HG02938 (cell line): ENCODE data around the gene LDLRAD3.

Experiments used
- ATAC-seq: cut with Tn5 transposase; IDR thresholded peaks from one replicate; pipeline ENCODE4 v1.9.1; 2021; ENCODE audit warnings: mild to moderate bottlenecking, moderate library complexity; ENCODE audit not compliant: unreplicated experiment

Gene LDLRAD3

GRCh38 chr11:36015799-36016198, 71.9 kb downstream of the LDLRAD3 start:
- ATAC-seq = no peak

- no peak for ATAC-seq
Observed at GRCh38 chr11:36016263-36016662, 72.4 kb downstream of the LDLRAD3 start.

- no peak for ATAC-seq
Observed at GRCh38 chr11:36016709-36017108, 72.8 kb downstream of the LDLRAD3 start.

- no peak for ATAC-seq
Observed at GRCh38 chr11:36019005-36019596, 75.2 kb downstream of the LDLRAD3 start.

GRCh38 chr11:36019722-36020121, 75.9 kb downstream of the LDLRAD3 start:
- ATAC-seq = no peak

- no peak for ATAC-seq
Observed at GRCh38 chr11:36022882-36023281, 79.0 kb downstream of the LDLRAD3 start.

- no peak for ATAC-seq
Observed at GRCh38 chr11:36023922-36024321, 80.1 kb downstream of the LDLRAD3 start.

- ATAC-seq = no peak
Observed at GRCh38 chr11:36024716-36025115, 80.9 kb downstream of the LDLRAD3 start.

- ATAC-seq = no peak
Observed at GRCh38 chr11:36026315-36026968, 82.6 kb downstream of the LDLRAD3 start.

- ATAC-seq = no peak
Observed at GRCh38 chr11:36027731-36028130, 83.9 kb downstream of the LDLRAD3 start.

- no peak for ATAC-seq
Observed at GRCh38 chr11:36029616-36030015, 85.8 kb downstream of the LDLRAD3 start.

- ATAC-seq = no peak
Observed at GRCh38 chr11:36030731-36031281, 86.9 kb downstream of the LDLRAD3 start.

GRCh38 chr11:36033082-36033751, 89.4 kb downstream of the LDLRAD3 start:
- no peak for ATAC-seq

GRCh38 chr11:36033936-36034335, 90.1 kb downstream of the LDLRAD3 start:
- no peak for ATAC-seq

- no peak for ATAC-seq
Observed at GRCh38 chr11:36034551-36035331, 90.9 kb downstream of the LDLRAD3 start.

- ATAC-seq = no peak
Observed at GRCh38 chr11:36035454-36035853, 91.6 kb downstream of the LDLRAD3 start.

- ATAC-seq = no peak
Observed at GRCh38 chr11:36035999-36036398, 92.1 kb downstream of the LDLRAD3 start.

- no peak for ATAC-seq
Observed at GRCh38 chr11:36037031-36037430, 93.2 kb downstream of the LDLRAD3 start.

- ATAC-seq = no peak
Observed at GRCh38 chr11:36038541-36038940, 94.7 kb downstream of the LDLRAD3 start.

- no peak for ATAC-seq
Observed at GRCh38 chr11:36039471-36039870, 95.6 kb downstream of the LDLRAD3 start.

GRCh38 chr11:36041988-36042611, 98.2 kb downstream of the LDLRAD3 start:
- ATAC-seq = no peak
